B cell (primary cell): Measurements from ENCODE around the gene TMEM43. TPM values are rescaled to one million over a fixed set of nuclear protein-coding genes. Genes with fewer than 3 reads are reported as not detected.

Source experiments
- ATAC-seq: fragments of 200-7000 bp; cut with Tn5 transposase; one replicate; pipeline ENCODE4 v1.10.0; 2021; ENCODE audit warnings: low read depth, mild to moderate bottlenecking, moderate number of reproducible peaks, moderate library complexity
- CTCF ChIA-PET: fragments of 350-600 bp; sonication (Branson Sonifier 250); formaldehyde crosslinking; loops from one replicate; lab custom pipeline; 2021; ENCODE audit warnings: antibody characterized with exemption, inconsistent platforms; lab: Charles Lee
- POLR2A ChIA-PET: fragments of 350-600 bp; sonication (Branson Sonifier 250); formaldehyde crosslinking; loops from one replicate; lab custom pipeline; 2021; ENCODE audit warnings: antibody characterized with exemption; lab: Charles Lee
- DNase-seq: peaks from one replicate; pipeline ENCODE4 v3.0.0; 2013
- H2AFZ ChIP-seq: 2 replicates; pipeline ENCODE4 v1.6.1; 2012; ENCODE audit warnings: mild to moderate bottlenecking, low read depth, low read length; ENCODE audit not compliant: insufficient read depth, poor library complexity, severe bottlenecking
- H3K27ac ChIP-seq, 2 donors: 1 replicate in 1 of 2; 2 replicates in 1 of 2; pipeline ENCODE4 v1.5.1; 2012 to 2013; ENCODE audit warnings: low read length in 2 of 2, mild to moderate bottlenecking in 2 of 2, moderate library complexity in 1 of 2
- H3K27me3 ChIP-seq, 4 experiments: fragments of 200-600 bp in 1 of 4; sonication (generic) in 1 of 4; replicated peaks in 1 of 4; 1 replicate in 2 of 4; 2 replicates in 2 of 4; pipeline versions ENCODE4 v1.6.1 to v1.7.0; 2013 to 2016; ENCODE audit warnings: low read length in 3 of 4, mild to moderate bottlenecking in 2 of 4, mixed read lengths in 1 of 4, moderate library complexity in 1 of 4; ENCODE audit not compliant: insufficient read depth in 4 of 4, control insufficient read depth in 3 of 4; ENCODE audit errors: control extremely low read depth in 1 of 4
- H3K36me3 ChIP-seq, 2 experiments: replicated peaks in 1 of 2; 1 replicate in 1 of 2; 2 replicates in 1 of 2; pipeline versions ENCODE4 v1.6.1 to v1.7.1; 2013; ENCODE audit warnings: low read length in 1 of 2; ENCODE audit not compliant: insufficient read depth in 2 of 2, control insufficient read depth in 1 of 2; ENCODE audit errors: control extremely low read depth in 1 of 2, extremely low read depth in 1 of 2
- H3K4me1 ChIP-seq, 2 donors: fragments of 200-600 bp in 1 of 2; sonication (generic) in 1 of 2; 1 replicate in 1 of 2; 2 replicates in 1 of 2; pipeline versions ENCODE4 v1.5.1 to v1.6.1; 2013 to 2017; ENCODE audit warnings: low read length in 2 of 2; ENCODE audit not compliant: control insufficient read depth in 2 of 2, insufficient read depth in 2 of 2
- H3K4me2 ChIP-seq: replicated peaks from 2 replicates; pipeline ENCODE3; 2012; ENCODE audit warnings: mild to moderate bottlenecking, low read depth, low read length; ENCODE audit not compliant: poor library complexity, severe bottlenecking
- H3K4me3 ChIP-seq, 5 experiments: fragments of 200-600 bp in 1 of 5; sonication (generic) in 1 of 5; 1 replicate in 3 of 5; 2 replicates in 2 of 5; pipeline versions ENCODE4 v1.5.1 to v1.7.0; 2011 to 2016; ENCODE audit warnings: low read length in 4 of 5, mild to moderate bottlenecking in 4 of 5, low read depth in 2 of 5, control low read depth in 1 of 5, moderate library complexity in 1 of 5; ENCODE audit not compliant: insufficient read depth in 1 of 5; ENCODE audit errors: control extremely low read depth in 1 of 5, extremely low read depth in 1 of 5
- H3K79me2 ChIP-seq: fragments of 200-600 bp; sonication (generic); one replicate; pipeline ENCODE4 v1.6.0; 2016; ENCODE audit warnings: low read length; ENCODE audit not compliant: control insufficient read depth, insufficient read depth
- H3K9ac ChIP-seq: fragments of 200-600 bp; sonication (generic); 2 replicates; pipeline ENCODE4 v1.6.1; 2017; ENCODE audit warnings: mild to moderate bottlenecking, low read length, moderate library complexity
- H3K9me3 ChIP-seq, 3 donors: one replicate each; pipeline versions ENCODE4 v1.6.1 to v1.7.1; 2013; ENCODE audit warnings: low read length in 2 of 3; ENCODE audit not compliant: control insufficient read depth in 2 of 3, insufficient read depth in 1 of 3; ENCODE audit errors: control extremely low read depth in 1 of 3
- H4K20me1 ChIP-seq: 2 replicates; pipeline ENCODE4 v1.6.0; 2012; ENCODE audit warnings: mild to moderate bottlenecking, low read length; ENCODE audit not compliant: insufficient read depth, control insufficient read depth, poor library complexity, severe bottlenecking
- H3K27ac Mint-ChIP-seq: one replicate; pipeline ENCODE4 v1.8.0; 2021; ENCODE audit warnings: mixed read lengths
- H3K27me3 Mint-ChIP-seq: one replicate; pipeline ENCODE4 v1.8.0; 2021; ENCODE audit warnings: mixed read lengths
- H3K4me1 Mint-ChIP-seq: one replicate; pipeline ENCODE4 v1.8.0; 2021; ENCODE audit warnings: mixed read lengths
- H3K4me3 Mint-ChIP-seq: one replicate; pipeline ENCODE4 v1.8.0; 2021; ENCODE audit warnings: mixed read lengths
- H3K9me3 Mint-ChIP-seq: one replicate; pipeline ENCODE4 v1.8.0; 2022; ENCODE audit warnings: mixed read lengths; ENCODE audit not compliant: insufficient read depth
- EZH2 ChIP-seq: IDR thresholded peaks from 2 replicates; pipeline ENCODE4 v1.6.1; 2012; ENCODE audit warnings: borderline replicate concordance, low read depth, mild to moderate bottlenecking, moderate library complexity, low read length; ENCODE audit not compliant: insufficient read depth, poor library complexity, severe bottlenecking
- WGBS: methylation state at CpG from one replicate; pipeline ENCODE4 v1.1.5; 2013; ENCODE audit warnings: missing lambda C conversion rate; ENCODE audit not compliant: insufficient coverage; 5-methylcytosine and 5-hydroxymethylcytosine counted together
- intact Hi-C: fragments of 100-400 bp; cut with micrococcal nuclease; formaldehyde crosslinking; loops from one replicate; pipeline ENCODE4 v1.10.0; 2022
- polyA plus RNA-seq: library from polyadenylated mRNA; depleted of rRNA; stranded (reverse); fragments of >200 nt; gene quantifications from 2 replicates; pipeline ENCODE4 v1.2.3, GENCODE V29; 2012
- total RNA-seq, 2 donors: library from RNA; stranded (reverse); fragments of 120-200 nt in 1 of 2; gene quantifications; 1 replicate in 1 of 2; 2 replicates in 1 of 2; pipeline versions ENCODE4 v1.2.3 to v1.2.4, GENCODE V29; 2013 to 2022
- TF ChIP-seq, protein P1 (sequence below): fragments of 200-600 bp; IDR thresholded peaks from one replicate; pipeline ENCODE4 v1.8.0; 2022; ENCODE audit warnings: antibody characterized with exemption, mild to moderate bottlenecking

TMEM43 gene
- total and polyA plus RNA-seq, 2 donors (not counting 1 experiment from before 2014, with no cell fraction given) = 29.5 to 37.6 TPM

DNA sequence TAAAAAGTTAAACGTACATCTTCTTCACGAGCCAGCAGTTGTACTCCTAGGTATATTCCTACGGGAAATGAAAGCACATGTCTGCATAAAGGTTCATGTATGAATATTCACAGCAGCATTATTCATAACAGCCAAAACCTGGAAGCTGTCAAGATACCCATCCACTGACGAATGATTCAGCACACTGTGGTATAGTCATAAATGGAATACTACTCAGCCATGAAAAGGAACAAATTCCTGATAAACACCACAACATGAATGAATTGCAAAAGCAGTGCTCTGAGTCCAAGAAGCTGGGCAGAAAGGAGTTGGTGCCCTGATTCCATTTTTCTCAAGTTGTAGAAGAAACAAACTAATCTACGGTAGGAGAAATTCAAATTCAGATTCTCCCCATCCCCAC lies 3.9 kb downstream of the TMEM43 start:
- Histone ChIP-seq H3K27ac (no peak overlapping the region), H3K9me3 (no peaks in the 10 kb centered on the region), H2AFZ (no peak overlapping the region), H3K79me2 (peaks cover 50% of the 10 kb centered on the region), H4K20me1 (peaks cover 31% of the 10 kb centered on the region), H3K27me3 (no peaks in the 10 kb centered on the region), H3K9ac (no peak overlapping the region), H3K4me3 (no peak overlapping the region), H3K36me3 (peaks cover 0 to 45% of the 10 kb centered on the region in 2 experiments), H3K4me1 (peaks cover 18 to 25% of the 10 kb centered on the region in 2 donors), H3K4me2 (no peak overlapping the region)
- CTCF ChIA-PET = no interaction called here
- Mint-ChIP-seq H3K27ac (no peak overlapping the region), H3K27me3 (no peaks in the 10 kb centered on the region), H3K9me3 (no peaks in the 10 kb centered on the region), H3K4me1 (peaks cover 29% of the 10 kb centered on the region), H3K4me3 (no peak overlapping the region)
- TF ChIP-seq EZH2 = no peak
- TF ChIP-seq, protein P1, sequence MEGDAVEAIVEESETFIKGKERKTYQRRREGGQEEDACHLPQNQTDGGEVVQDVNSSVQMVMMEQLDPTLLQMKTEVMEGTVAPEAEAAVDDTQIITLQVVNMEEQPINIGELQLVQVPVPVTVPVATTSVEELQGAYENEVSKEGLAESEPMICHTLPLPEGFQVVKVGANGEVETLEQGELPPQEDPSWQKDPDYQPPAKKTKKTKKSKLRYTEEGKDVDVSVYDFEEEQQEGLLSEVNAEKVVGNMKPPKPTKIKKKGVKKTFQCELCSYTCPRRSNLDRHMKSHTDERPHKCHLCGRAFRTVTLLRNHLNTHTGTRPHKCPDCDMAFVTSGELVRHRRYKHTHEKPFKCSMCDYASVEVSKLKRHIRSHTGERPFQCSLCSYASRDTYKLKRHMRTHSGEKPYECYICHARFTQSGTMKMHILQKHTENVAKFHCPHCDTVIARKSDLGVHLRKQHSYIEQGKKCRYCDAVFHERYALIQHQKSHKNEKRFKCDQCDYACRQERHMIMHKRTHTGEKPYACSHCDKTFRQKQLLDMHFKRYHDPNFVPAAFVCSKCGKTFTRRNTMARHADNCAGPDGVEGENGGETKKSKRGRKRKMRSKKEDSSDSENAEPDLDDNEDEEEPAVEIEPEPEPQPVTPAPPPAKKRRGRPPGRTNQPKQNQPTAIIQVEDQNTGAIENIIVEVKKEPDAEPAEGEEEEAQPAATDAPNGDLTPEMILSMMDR = no peak
- WGBS = no CpG with 5 or more reads among the region's 5 CpGs
- POLR2A ChIA-PET = no interaction called here
- ATAC-seq (no peak), DNase-seq (no peak)
- intact Hi-C loops = loop anchor here (10.0 kb wide), 1 partner anchor 1476 kb away; the partner anchor contains the start of genes BTD and HACL1

DNA sequence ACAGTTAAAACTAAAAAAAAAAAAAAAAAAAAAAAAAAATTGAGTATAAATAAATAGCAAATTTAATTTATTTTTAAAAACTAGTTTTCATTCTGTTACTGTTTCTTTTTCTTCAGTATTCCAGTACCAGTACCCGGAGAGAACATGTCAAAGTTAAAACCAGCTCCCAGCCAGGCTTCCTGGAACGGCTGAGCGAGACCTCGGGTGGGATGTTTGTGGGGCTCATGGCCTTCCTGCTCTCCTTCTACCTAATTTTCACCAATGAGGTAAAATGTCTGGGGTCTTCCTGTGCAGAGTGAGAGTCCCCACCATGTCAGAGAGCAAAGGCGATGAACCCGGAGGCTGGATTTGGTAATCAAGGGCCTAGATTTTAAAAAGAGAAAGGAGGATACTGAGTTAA lies 4.4 kb downstream of the TMEM43 start:
- ChIA-PET CTCF (no interaction called here), POLR2A (no interaction called here)
- Histone ChIP-seq H3K79me2 (peaks cover 46% of the 10 kb centered on the region), H3K4me3 (no peak overlapping the region), H3K4me2 (no peak overlapping the region), H3K9me3 (no peaks in the 10 kb centered on the region), H3K36me3 (peaks cover 0 to 51% of the 10 kb centered on the region in 2 experiments), H3K4me1 (peaks cover 15 to 21% of the 10 kb centered on the region in 2 donors), H3K27me3 (no peaks in the 10 kb centered on the region), H3K27ac (no peak overlapping the region), H3K9ac (no peak overlapping the region), H2AFZ (no peak overlapping the region), H4K20me1 (peaks cover 31% of the 10 kb centered on the region)
- no peak for ATAC-seq
- 100% methylated on average over 2 of the region's 6 CpGs for WGBS
- Mint-ChIP-seq H3K27ac (no peak overlapping the region), H3K9me3 (no peaks in the 10 kb centered on the region), H3K4me1 (peaks cover 24% of the 10 kb centered on the region), H3K4me3 (no peak overlapping the region), H3K27me3 (no peaks in the 10 kb centered on the region)
- no peak for TF ChIP-seq EZH2
- TF ChIP-seq, protein P1 = no peak
- no peak for DNase-seq
- intact Hi-C loops = loop anchor here (10.0 kb wide), 1 partner anchor 1476 kb away; the partner anchor contains the start of genes BTD and HACL1
